ENCODE measurements around the gene AGBL1.

DNA sequence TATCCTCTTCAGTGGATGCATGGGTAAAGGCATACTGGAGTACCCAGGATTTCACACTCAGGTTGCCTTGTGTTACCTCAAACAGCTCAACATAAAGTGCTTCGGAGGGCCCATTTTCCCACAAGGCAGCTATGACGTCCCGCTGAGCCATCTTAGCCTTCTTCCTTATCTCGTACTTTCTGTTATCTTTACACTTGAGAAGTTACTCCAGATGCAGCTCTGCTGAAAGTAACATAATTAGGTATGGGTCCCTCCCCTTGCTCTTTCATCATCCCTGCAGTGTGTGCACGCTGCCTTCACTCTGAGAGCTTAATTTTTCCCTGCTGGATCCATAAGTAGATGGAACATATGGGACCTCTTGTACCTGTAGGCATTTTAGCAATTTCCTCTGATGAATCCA is 410.3 kb downstream of the AGBL1 start:
- TF ChIP-seq, protein P1, sequence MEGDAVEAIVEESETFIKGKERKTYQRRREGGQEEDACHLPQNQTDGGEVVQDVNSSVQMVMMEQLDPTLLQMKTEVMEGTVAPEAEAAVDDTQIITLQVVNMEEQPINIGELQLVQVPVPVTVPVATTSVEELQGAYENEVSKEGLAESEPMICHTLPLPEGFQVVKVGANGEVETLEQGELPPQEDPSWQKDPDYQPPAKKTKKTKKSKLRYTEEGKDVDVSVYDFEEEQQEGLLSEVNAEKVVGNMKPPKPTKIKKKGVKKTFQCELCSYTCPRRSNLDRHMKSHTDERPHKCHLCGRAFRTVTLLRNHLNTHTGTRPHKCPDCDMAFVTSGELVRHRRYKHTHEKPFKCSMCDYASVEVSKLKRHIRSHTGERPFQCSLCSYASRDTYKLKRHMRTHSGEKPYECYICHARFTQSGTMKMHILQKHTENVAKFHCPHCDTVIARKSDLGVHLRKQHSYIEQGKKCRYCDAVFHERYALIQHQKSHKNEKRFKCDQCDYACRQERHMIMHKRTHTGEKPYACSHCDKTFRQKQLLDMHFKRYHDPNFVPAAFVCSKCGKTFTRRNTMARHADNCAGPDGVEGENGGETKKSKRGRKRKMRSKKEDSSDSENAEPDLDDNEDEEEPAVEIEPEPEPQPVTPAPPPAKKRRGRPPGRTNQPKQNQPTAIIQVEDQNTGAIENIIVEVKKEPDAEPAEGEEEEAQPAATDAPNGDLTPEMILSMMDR (tag by site-specific recombination; IDR thresholded peaks at IDR 0.05) = no peak
- TF ChIP-seq PBX3 (CRISPR knock-in tag; IDR thresholded peaks at IDR 0.05) (no peak), ZNF391 (tag by site-specific recombination; IDR thresholded peaks at IDR 0.05; ENCODE audit: borderline replicate concordance, low read depth) (no peak), MYNN (tag by site-specific recombination; IDR thresholded peaks at IDR 0.05; ENCODE audit: borderline replicate concordance) (no peak), ZNF747 (tag by site-specific recombination; IDR thresholded peaks at IDR 0.05) (no peak), ZBTB8A (tag by site-specific recombination; IDR thresholded peaks at IDR 0.05) (no peak), ZNF138 (tag by site-specific recombination; IDR thresholded peaks at IDR 0.05; ENCODE audit: borderline replicate concordance) (no peak)
- TF ChIP-seq, protein P2, sequence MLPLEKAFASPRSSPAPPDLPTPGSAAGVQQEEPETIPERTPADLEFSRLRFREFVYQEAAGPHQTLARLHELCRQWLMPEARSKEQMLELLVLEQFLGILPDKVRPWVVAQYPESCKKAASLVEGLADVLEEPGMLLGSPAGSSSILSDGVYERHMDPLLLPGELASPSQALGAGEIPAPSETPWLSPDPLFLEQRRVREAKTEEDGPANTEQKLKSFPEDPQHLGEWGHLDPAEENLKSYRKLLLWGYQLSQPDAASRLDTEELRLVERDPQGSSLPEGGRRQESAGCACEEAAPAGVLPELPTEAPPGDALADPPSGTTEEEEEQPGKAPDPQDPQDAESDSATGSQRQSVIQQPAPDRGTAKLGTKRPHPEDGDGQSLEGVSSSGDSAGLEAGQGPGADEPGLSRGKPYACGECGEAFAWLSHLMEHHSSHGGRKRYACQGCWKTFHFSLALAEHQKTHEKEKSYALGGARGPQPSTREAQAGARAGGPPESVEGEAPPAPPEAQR (tag by site-specific recombination; IDR thresholded peaks at IDR 0.05) = no peak
